C4-2B (cell line): ENCODE data around the gene KNOP1.

ENCODE experiments used
- CTCF ChIP-seq: fragments of 450-650 bp; conservative IDR thresholded peaks from 2 replicates; pipeline ENCODE4 v1.5.1; 2017; ENCODE audit warnings: mild to moderate bottlenecking
- ZFX ChIP-seq: fragments of 450-650 bp; IDR thresholded peaks from 2 replicates; pipeline ENCODE4 v1.6.1; 2017

DNA sequence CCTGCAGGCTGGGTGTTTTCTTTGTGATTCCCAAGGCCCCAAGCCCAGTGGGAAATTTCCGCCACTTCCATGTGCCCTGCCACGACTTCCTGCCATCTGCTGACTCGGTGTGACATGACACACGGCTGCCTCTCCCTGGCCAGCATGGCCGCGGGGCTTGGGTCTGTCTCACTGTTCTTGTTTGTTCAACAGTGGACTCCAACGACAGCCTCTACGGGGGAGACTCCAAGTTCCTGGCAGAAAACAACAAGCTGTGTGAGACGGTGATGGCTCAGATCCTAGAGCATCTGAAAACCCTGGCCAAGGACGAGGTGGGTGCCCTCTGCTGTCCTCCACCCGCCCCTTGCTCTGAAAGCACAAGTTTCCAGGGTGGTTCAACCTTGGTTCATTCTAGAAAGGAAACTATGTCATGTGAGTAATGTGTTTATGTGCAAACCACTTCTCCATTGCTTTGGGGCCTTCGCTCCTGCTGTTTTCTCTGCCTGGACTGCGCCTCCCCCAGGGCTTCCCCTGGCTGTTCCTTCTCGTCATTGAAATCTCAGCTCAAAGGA is 26.8 kb downstream of the KNOP1 start:
- no peak for TF ChIP-seq CTCF
- no peak for TF ChIP-seq ZFX
